Lung microvascular endothelial cell (primary cell): ENCODE results near the gene IL17RC. TPM values are rescaled to one million over a fixed set of nuclear protein-coding genes. Genes with fewer than 3 reads are reported as not detected.
"Not testable (repeated sequence)": the region's sequence is repeated elsewhere in the genome, so short reads cannot be mapped to it uniquely, and the experiment has no call there.

ENCODE experiments used
- DNase-seq, 2 donors: peaks; one replicate each; pipeline versions ENCODE4 v3.0.0 to v3.0.0-alpha.2; 2010; ENCODE audit warnings: low read depth in 2 of 2
- total RNA-seq: library from RNA; depleted of rRNA; stranded (reverse); fragments of >200 nt; gene quantifications from 2 replicates; pipeline ENCODE4 v1.2.1, GENCODE V29; 2014

The IL17RC gene
- total RNA-seq, 1 donor from 2014 or later, result 11.5 TPM

DNA sequence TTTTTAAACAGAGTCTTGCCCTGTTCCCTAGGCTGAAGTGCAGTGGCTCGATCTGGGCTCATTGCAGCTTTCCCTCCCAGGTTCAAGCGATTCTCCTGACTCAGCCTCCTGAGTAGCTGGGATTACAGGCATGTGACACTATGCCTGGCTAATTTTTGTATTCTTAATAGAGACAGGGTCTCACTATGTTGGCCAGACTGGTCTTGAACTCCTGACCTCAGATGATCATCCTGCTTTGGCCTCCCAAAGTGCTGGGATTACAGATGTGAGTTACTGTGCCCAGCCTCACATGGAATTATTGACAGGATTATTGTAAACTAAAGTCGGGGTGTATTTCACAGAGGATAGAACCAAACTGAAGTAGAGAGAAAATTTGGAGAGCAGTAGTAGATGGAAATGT, 21.2 kb upstream of the IL17RC start:
- DNase-seq, result not testable (repeated sequence)

DNA sequence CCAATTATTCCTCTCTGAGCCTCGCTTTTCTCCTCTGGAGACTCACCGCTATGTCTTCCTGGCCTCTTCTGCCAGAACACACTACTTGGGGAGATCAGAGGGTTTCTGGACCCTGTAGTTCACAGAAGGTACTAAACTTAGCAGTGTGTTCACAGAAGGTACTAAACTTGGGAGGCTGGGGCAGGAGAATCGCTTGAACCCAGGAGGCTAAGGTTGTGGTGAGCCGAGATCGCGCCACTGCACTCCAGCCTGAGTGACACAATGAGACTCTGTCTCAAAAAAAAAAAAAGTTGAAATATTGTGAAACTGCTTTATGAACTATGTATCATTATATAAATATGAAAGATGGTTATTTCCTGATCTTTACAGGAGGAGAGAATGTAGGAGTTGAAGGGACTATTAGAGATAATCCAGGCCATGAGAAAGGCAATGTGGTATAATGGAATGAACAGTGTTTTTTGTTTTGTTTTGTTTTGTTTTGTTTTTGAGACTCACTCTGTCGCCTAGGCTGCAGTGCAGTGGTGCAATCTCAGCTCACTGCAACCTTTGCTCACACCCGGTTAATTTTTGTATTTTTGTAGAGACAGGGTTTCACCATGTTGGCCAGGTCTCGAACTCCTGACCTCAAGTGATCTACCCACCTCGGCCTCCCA, 20.0 kb upstream of the IL17RC start:
- not testable (repeated sequence) for DNase-seq

DNA sequence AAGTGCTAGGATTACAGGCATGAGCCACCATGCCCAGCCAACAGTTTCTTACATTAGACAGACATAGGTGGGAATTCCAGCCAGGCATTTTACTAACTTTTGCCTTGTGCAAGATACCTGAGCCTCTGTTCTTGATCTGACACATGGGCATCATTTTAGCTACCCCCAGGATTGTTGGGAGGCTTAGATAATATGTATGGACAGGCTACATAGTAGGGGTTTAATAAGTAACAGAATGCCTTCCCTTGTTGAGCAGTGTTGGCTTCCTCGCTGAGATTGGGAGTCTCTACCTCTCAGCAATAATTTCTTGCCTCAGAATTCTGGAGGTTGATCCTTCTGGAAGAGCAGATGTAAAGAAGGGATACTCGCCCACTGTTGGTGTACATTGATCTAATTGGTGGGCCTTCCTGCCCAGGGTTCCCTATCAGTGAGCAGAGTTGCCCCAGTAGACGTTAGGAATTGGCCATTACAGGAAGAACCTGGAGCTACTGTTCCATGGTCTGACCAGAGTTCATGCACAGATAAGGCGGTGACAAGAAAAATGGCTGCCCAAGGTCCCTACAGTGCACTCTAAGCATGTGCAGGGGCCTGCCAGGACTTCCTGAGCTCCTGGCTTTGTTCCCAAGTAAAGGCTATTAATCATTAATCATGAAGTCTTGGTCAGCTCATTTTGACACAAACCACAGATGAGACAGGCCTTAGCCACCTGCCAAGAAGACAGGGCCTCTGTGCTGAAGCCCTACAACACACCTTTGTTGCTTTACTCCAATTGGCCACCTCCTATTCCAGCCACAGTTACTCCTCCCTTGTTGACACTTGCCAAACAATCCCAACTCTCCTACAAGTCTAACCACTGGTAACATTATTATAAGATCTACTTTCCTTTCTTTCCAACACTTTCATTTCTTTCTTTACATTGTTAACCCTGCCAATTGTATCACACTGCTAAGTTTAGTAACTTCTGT, 19.2 kb upstream of the IL17RC start:
- DNase-seq, result peak; percentile 30 to 81

DNA sequence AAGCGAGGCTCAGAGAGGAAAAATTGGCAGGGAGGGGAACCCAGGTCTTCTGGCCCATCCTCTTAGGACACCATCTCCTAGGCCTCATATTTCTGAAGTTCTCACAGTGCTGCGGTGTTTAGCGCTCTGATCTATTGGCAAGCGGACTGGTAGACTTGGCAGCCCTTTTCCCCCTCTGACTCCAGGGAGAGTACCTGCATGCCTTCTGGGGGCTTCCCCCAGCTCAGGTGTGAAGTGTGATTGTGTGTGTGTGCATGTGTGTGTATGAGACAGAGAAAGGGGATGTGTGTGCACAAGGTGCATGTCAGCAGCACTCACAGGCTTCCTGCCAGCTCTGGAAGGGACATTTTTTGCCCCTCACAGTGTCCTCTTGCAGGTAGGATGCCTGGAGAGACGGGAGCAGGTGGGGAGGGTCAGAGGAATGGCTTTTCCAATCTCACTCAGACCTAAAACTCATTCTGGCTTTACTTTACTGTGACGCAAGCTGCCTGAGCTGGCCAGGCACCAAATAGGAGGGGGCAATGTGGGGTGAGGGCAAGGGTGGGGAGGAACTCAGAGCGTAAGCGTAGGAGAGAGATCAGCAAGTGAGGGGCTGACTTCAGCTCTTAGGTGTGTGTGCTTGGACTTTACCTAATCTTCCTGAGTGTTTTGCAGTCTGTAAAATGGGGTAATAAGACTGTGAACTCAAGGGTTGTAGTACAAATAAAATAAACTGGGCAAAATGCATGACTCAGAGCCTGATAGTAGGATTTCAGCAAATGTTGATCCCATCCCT, 18.2 kb upstream of the IL17RC start:
- no peak for DNase-seq

DNA sequence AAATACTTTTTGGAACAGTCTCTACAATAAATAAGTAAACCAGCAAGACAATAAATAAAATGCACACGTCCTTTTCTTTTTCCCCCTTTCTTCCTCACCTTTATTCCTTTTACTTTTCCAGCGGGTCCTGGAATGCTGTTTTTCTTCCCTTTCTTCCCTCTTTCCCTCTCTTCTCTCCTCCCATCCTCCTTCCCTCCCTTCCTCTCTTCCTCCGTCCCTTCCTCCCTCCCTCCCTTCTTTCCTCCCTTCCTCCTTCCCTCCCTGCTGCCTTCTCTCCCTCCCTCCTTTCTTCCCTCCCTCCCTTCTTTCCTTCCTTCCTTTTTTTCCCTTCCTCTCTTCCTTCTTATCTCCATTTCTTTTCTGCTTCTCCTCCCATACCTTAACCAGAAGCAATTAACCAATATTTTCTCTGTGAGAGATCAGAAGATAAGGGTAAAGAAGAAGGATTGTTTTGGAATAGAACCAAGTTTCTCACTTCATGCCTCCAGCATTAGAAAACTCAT, 17.6 kb upstream of the IL17RC start:
- no peak for DNase-seq

DNA sequence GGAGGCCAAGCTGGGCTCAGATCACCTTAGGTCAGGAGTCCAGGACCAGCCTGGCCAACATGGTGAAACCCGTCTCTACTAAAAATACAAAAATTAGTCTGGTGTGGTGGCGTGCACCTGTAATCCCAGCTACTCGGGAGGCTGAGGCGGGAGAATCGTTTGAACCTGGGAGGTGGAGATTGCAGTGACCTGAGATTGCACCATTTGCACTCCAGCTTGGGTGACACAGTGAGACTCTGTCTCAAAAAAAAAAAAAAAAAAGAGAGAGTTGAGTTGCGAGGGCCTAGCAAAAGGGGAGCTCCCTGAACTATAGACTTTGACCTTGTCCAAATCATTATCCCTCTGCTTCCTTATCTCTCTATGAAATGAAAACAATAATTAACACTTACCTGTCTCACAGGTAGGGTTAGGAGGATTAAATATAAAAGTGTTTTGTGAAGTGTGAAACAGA, 15.9 kb upstream of the IL17RC start:
- not testable (repeated sequence) for DNase-seq

DNA sequence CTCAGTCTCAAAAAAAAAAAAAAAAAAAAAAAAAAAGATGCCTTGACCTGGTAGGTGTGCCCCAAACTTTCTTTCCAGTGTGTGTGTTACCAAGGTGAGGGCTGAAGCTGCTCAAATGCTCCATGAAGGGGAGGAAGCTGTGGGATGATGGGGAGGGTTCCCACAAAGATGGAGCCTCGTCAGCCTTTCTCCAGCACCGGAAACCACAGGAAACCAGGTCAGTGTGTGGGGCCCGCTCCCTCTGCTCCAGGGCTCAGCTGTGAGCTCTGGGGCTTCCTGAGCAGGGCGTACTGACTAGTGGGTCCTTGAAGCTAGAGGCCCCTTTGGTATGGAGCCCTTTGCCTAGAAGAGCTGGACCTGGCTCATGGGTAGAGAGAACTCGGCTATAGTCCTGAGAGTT, 14.9 kb upstream of the IL17RC start:
- DNase-seq, result peak; percentile 33 to 80

DNA sequence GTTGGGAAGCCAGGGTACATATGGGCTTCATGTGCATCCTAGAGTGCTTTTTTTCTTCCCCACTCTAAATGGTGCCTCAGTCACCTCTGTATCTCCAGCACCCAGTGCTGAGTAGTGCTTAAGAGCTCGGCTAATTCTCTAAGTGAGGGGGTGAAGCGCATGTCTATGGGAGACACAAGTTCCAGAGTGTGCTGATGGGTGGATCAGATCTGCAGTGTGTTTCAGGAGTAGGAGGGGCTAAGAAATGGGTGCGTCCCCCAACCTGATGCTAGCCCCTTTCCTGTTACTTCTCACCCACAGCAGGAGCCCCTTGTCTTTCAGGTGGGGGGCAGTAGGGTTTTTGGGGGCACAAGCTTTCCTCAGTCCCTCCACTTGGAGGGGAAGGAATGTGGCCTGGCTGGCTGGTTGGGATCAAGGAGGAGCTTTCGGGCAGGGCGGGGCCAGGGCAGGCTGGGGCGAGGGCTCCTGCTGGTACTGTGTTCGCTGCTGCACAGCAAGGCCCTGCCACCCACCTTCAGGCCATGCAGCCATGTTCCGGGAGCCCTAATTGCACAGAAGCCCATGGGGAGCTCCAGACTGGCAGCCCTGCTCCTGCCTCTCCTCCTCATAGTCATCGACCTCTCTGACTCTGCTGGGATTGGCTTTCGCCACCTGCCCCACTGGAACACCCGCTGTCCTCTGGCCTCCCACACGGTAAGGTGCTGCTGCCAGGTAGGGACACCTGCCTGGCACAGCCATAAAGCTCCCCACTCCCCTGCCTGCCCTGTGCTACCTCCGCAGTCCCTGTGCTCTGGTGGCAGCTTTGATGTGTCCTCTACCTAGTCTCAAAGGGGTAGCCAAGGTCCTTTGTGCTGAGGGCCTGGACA, 14.3 kb upstream of the IL17RC start, which contains the start of gene IL17RE:
IL17RE (plus strand) TSS at position 477 of the 866 bp plus-strand sequence; CDS start at position 562, 85 bp downstream.
- DNase-seq, result no peak

DNA sequence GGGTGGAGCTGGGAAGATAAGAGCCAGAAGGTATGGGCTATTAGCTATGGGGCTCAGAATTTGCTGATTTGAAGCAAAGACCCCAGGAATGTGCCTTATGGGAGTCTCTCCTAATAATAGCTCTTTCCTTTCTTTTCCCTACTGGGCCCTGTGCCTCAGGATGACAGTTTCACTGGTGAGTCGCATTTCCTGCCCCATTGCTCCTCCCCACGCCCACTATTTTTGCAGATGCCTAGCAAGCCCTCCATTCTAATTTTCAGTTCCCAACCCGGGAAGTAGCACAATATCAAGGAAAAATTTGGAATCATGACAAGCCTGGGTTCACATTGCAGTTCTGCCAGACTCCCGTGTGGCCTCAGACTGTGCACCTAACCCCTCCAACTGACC, 13.7 kb upstream of the IL17RC start:
- peak in 1 of 2 donors; percentile 44 for DNase-seq

DNA sequence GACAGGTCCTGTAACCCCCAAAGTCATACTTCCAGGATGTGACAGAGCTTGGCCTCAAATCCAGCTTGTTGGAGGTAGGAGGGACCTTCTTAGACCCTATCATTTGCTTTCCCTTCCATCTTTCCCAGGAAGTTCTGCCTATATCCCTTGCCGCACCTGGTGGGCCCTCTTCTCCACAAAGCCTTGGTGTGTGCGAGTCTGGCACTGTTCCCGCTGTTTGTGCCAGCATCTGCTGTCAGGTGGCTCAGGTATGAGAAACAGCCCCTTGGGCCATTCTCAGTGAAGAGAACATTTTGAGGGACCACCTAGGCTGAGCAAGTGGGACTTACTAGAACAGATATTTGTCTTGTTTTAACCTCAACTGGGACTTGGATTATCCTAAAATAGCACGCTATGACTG, 13.0 kb upstream of the IL17RC start:
- DNase-seq, result no peak

DNA sequence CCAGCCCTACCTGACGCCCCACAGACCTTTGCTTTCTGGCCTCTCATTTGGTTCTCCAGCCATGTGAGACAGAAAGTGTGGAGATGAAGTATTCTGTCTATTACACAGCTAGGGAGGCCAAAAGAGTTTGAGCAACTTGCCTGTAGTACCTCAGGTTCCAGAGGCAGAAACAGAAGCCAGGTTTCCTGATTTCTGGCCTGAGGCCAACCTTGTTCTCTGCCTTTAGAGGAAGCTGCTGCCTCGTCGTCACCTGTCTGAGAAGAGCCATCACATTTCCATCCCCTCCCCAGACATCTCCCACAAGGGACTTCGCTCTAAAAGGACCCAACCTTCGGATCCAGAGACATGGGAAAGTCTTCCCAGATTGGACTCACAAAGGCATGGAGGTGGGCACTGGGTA, 10.4 kb upstream of the IL17RC start:
- DNase-seq, result no peak

DNA sequence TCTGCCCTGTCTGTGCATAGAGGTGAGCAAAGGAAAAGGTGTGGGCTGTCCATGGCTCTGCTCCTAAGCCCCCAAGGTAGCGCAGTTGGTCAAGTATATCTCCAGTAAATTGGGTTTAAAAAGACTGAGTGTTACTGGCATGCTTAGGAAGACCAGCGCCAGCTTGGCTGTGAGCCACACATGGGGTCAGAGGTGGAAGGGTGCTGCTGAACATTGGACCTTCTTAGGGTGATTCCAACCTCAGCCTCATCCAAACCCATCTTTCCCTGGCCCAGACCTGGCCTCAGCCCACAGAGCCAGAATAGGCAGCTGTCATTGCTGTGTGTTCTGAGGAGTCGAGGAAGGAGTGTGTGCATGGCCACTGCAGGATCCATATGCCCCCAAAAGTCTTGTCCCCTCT, 8.6 kb upstream of the IL17RC start:
- DNase-seq, result no peak

DNA sequence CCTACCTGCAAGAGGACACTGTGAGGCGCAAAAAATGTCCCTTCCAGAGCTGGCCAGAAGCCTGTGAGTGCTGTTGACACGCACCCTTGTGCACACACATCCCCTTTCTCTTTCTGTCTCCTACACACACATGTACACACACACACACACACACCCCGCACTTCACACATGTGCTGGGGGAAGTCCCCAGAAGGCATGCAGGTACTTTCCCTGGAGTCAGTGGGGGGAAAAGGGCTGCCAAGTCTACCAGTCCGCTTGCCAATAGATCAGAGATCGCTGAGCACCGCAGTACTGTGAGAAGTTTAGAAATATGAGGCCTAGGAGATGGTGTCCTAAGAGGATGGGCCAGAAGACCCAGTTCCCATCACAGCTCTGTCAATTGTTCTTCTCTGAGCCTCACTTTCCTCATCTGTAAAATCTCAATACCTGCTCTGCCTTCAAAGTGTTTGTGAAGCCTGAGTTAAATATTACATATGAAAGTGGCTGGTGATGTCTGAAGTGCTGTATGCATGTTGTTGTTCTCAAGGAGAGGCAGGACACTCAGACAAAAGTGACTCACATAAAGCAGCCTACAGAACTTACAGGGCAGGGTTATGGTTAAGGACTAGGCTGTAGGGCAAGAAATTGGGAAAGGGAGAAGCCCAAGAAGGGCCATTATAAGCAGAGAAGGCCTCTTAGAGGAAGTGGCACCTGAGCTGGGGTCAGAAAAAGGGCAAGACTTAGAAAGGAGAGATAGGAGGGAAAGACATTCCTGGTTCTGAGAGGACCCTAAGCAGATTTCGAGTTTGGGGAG, 7.5 kb upstream of the IL17RC start:
- no peak for DNase-seq

DNA sequence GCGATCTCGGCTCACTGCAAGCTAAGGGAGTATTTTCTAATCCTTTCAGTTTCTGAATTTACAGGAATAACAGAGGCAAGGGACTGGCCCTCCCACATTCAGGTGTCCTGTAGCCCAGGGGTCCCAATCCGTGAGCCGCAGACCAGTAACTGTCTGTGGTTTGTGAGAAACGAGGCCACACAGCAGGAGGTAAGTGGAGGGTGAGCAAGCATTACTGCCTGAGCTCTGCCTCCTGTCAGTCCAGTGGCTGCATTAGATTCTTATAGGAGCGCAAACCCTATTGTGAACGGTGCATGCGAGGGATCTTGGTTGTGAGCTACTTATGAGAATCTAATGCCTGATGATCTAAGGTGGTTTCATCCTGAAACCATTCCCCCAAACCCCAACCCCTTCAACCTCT, 5.0 kb upstream of the IL17RC start:
- DNase-seq, result no peak

DNA sequence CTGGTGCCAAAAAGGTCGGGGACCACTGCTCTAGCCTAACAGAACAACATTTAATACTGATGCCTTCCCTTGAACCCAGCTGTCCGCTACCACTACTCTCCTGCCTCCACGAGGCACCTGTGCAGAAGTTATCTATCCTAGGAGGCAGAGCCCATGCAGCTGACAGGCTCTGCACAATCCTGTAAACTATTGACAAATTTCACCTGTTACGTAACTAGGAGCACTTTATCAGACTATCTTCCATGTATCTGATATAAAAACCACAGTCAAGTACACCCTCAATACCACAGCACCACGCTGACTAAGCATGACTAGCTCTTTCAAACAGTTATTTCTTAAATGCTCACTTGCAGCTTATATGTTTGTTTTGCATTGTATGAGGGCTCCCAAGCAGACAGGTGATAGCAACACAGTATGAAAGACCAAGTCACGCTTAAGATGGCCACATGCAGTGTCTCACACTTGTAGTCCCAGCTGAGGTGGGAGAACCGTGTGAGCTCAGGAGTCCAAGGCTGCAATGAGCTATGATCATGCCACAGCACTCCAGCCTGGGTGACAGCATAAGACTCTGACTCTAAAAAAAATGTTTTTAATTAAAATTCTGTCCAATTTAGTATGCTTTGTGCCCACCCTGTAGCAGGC, 4.5 kb upstream of the IL17RC start:
- DNase-seq, result no peak

DNA sequence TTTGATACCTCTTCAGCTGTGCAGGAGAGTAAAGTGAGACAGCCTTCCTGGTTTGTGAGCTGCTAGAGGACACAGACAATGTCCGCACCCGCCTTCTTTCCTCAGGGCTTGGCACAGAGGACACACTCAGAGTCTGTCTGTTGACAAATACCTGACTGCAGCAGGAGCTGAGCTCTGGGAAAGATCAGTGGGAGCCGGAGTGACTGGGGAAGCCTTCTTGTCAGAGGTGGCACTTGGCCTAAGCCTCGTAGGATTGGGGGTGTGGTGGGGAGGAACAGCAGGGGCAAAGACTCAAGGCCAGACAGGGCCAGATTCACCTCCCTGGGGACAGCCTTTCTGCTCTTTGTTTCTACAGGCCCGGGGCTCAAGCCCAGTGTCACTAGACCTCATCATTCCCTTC, 3.3 kb upstream of the IL17RC start:
- no peak for DNase-seq

DNA sequence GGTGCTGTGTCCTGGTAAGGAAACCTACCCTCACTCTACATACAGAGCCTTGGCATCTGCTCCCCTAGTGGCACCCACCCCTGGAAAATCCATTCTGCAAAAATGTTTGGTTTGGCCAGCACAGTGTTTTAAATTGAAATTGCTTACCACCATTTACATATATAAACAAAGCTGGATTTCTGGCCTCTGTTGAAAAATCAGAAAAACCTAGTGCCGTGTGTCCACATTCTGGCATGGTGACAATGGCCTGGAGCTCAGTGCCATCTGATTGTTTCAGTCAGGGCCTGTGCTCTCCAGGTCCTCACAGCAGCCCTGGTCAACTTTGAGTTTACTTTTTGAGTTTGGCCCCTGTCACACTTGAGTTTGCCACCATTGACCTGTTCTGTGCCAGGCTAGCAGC, 2.9 kb upstream of the IL17RC start:
- peak in 1 of 2 donors; percentile 52 for DNase-seq

DNA sequence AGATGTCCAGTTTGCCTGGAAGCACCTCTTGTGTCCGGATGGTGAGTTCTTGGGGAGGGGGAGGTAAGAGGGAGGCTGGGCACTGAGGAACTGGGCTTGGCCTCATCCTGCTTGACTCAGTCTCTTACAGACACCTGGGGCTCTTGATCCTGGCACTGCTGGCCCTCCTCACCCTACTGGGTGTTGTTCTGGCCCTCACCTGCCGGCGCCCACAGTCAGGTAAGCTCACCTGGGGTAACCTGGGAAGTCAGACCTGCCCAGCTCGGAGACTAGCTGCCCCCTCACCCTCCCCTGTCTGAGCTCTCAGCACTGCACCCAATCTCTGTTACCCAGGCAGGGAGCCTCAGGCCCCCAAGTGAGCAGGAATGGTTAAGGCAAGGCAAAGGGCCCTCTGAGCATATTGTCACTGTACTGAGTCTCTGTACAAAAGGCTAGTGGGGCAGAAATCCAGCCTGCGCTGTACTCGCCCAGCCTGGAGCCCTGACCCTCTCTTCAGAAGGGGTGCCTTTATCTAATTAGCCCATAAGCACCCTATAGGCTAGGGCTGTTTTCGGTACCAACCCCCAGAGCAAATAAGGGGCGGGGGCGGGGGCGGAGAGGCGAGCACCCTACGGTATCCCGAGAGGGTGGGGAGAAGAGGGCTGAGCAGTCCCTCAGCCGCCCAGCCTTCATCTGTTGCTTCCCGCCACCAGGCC, 2.2 kb upstream of the IL17RC start:
- no peak for DNase-seq
